ENCODE measurements around the gene CFHR5.

Gene CFHR5

GRCh38 chr1:196997423-196997822 lies 20.1 kb downstream of the CFHR5 start:
- ChIA-PET CTCF (interaction anchor here (0.6 to 0.8 kb wide), 2 partner anchors 29 to 1105 kb away, joined by 3 to 4 read pairs; no protein-coding TSS in a partner anchor), POLR2A (ENCODE audit: low non-redundant PET) (no interaction called here)
- TF ChIP-seq CTCF (conservative IDR thresholded peaks at IDR 0.05; ENCODE audit: low read depth): no peak
- DNase-seq (ENCODE audit: low spot score): peak; percentile 34
- H3K27ac ChIP-seq: no peak overlapping the region

DNA sequence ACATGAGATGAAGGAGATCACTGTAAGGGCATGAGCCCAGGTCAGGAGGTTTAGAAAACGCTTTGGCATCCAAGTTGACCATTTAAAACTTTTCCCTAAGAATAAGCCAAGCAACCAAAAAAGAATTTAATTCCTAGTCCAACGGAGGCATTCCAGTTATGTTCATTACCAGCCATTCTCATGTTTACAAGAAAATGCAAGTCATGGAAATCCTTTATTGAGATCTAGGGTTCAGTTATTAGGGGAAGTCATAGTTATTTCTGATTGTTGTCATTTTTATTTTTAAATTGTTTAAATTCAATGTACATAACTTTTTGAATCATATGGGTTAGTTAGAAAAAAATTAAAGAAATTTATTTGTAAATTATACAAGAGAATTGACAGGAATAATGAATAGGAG lies 24.5 kb downstream of the CFHR5 start:
- H3K27ac ChIP-seq: no peak overlapping the region
- TF ChIP-seq CTCF (conservative IDR thresholded peaks at IDR 0.05; ENCODE audit: low read depth): no peak
- no peak for DNase-seq (ENCODE audit: low spot score)
- CTCF ChIA-PET: no interaction called here
- POLR2A ChIA-PET (ENCODE audit: low non-redundant PET): no interaction called here

DNA sequence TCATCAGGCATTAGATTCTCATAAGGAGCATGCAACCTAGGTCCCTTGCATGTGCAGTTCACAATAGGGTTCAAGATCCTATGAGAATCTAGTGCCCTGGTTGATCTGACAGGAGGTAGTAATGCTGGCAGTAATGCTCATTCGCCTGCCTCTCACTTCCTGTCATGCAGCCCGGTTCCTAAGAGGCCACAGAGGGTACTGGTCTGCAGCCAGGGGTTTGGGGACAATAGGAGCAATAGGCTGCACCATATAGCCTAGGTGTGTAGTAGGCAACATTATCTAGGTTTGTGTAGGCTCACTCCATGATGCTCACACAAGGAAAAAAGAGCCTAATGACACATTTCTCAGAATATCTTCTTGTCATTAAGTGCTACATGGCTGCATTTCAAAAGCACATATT lies 25.8 kb downstream of the CFHR5 start:
- no peak for TF ChIP-seq CTCF (conservative IDR thresholded peaks at IDR 0.05; ENCODE audit: low read depth)
- ChIA-PET POLR2A (ENCODE audit: low non-redundant PET) (no interaction called here), CTCF (no interaction called here)
- no peak overlapping the region for H3K27ac ChIP-seq
- DNase-seq (ENCODE audit: low spot score): no peak

GRCh38 chr1:197008861-197009260 lies 31.5 kb downstream of the CFHR5 start:
- no peak for DNase-seq (ENCODE audit: low spot score)
- no peak overlapping the region for H3K27ac ChIP-seq
- TF ChIP-seq CTCF (conservative IDR thresholded peaks at IDR 0.05; ENCODE audit: low read depth): no peak
- ChIA-PET CTCF (interaction anchor here (0.6 kb wide), 1 partner anchor 107 kb away, joined by 5 read pairs; no protein-coding TSS in a partner anchor), POLR2A (ENCODE audit: low non-redundant PET) (no interaction called here)

- ChIA-PET POLR2A (ENCODE audit: low non-redundant PET) (no interaction called here), CTCF (no interaction called here)
- no peak for TF ChIP-seq CTCF (conservative IDR thresholded peaks at IDR 0.05; ENCODE audit: low read depth)
- no peak for DNase-seq (ENCODE audit: low spot score)
- H3K27ac ChIP-seq: no peak overlapping the region
Measured at GRCh38 chr1:197011614-197012013, 34.3 kb downstream of the CFHR5 start.

- CTCF ChIA-PET: interaction anchor here (0.7 to 0.8 kb wide), 2 partner anchors 45 to 56 kb away, joined by 3 read pairs; no protein-coding TSS in a partner anchor
Measured at GRCh38 chr1:197013234-197013633, 35.9 kb downstream of the CFHR5 start.

More at GRCh38 chr1:197013234-197013633, 35.9 kb downstream of the CFHR5 start:
- no peak for DNase-seq (ENCODE audit: low spot score)
- no peak for TF ChIP-seq CTCF (conservative IDR thresholded peaks at IDR 0.05; ENCODE audit: low read depth)
- POLR2A ChIA-PET (ENCODE audit: low non-redundant PET): no interaction called here
- no peak overlapping the region for H3K27ac ChIP-seq

All from RWPE1 (cell line).